H1 (cell line): ENCODE measurements around the gene SEMA3B. TPM values are rescaled to one million over a fixed set of nuclear protein-coding genes. Genes with fewer than 3 reads are reported as not detected.

Experiments
- CTCF ChIA-PET: fragments of 300-600 bp; sonication (Branson Sonifier 250); formaldehyde crosslinking; loops from one replicate; lab custom pipeline; 2021; ENCODE audit not compliant: partially characterized antibody; lab: Charles Lee
- POLR2A ChIA-PET: fragments of 300-600 bp; sonication (Branson Sonifier 250); formaldehyde crosslinking; loops from one replicate; lab custom pipeline; 2021; ENCODE audit warnings: inconsistent platforms; ENCODE audit not compliant: partially characterized antibody; lab: Charles Lee
- DNase-seq, 2 experiments: peaks; one replicate each; pipeline versions ENCODE4 v3.0.0 to v3.0.0-alpha.2; 2010 to 2022; ENCODE audit warnings: low spot score in 2 of 2, low read depth in 1 of 2, mixed read lengths in 1 of 2
- FAIRE-seq: peaks from 2 replicates; lab custom pipeline; 2011; peaks lifted over from hg19 to GRCh38; lab: Jason Lieb, UNC
- H2AFZ ChIP-seq: 2 replicates; pipeline ENCODE4 v1.8.1; 2012; ENCODE audit warnings: low read length, inconsistent platforms
- H2AK5ac ChIP-seq: 2 replicates; pipeline ENCODE4 v1.6.1; 2013; ENCODE audit warnings: low read depth, low read length
- H2BK120ac ChIP-seq: replicated peaks from 2 replicates; pipeline ENCODE3; 2013; ENCODE audit warnings: low read depth, low read length, inconsistent platforms
- H2BK12ac ChIP-seq: 2 replicates; pipeline ENCODE4 v1.6.1; 2013; ENCODE audit warnings: low read depth, low read length
- H2BK15ac ChIP-seq: 2 replicates; pipeline ENCODE4 v1.6.1; 2013; ENCODE audit warnings: low read length
- H2BK20ac ChIP-seq: 2 replicates; pipeline ENCODE4 v1.6.1; 2013; ENCODE audit warnings: low read length
- H2BK5ac ChIP-seq: 2 replicates; pipeline ENCODE4 v1.6.1; 2013; ENCODE audit warnings: low read depth, low read length
- H3K14ac ChIP-seq: 2 replicates; pipeline ENCODE4 v1.6.1; 2013; ENCODE audit warnings: inconsistent platforms; ENCODE audit not compliant: insufficient read length
- H3K18ac ChIP-seq: 2 replicates; pipeline ENCODE4 v1.6.1; 2013; ENCODE audit warnings: low read length; ENCODE audit errors: extremely low read depth
- H3K23ac ChIP-seq: 2 replicates; pipeline ENCODE4 v1.6.1; 2013; ENCODE audit warnings: inconsistent platforms; ENCODE audit not compliant: insufficient read length
- H3K23me2 ChIP-seq: 2 replicates; pipeline ENCODE4 v1.6.1; 2013; ENCODE audit warnings: low read depth, low read length
- H3K27ac ChIP-seq: 2 replicates; pipeline ENCODE4 v1.6.1; 2011; ENCODE audit warnings: low read depth, low read length, inconsistent platforms
- H3K27me3 ChIP-seq, 4 experiments: replicated peaks in 1 of 4; 1 replicate in 1 of 4; 2 replicates in 3 of 4; pipeline versions ENCODE4 v1.6.1 to v1.8.1; 2011 to 2013; ENCODE audit warnings: low read length in 3 of 4, mild to moderate bottlenecking in 3 of 4, inconsistent platforms in 2 of 4, mixed read lengths in 2 of 4, moderate library complexity in 1 of 4; ENCODE audit not compliant: control insufficient read depth in 3 of 4, insufficient read depth in 3 of 4; ENCODE audit errors: extremely low read depth in 1 of 4
- H3K36me3 ChIP-seq, 4 experiments: 2 replicates each; pipeline versions ENCODE4 v1.6.1 to v1.8.1; 2011 to 2013; ENCODE audit warnings: mild to moderate bottlenecking in 4 of 4, low read length in 3 of 4, moderate library complexity in 2 of 4, control low read depth in 1 of 4, inconsistent platforms in 1 of 4; ENCODE audit not compliant: insufficient read depth in 4 of 4, control insufficient read depth in 2 of 4
- H3K4ac ChIP-seq: replicated peaks from 2 replicates; pipeline ENCODE3; 2013; ENCODE audit warnings: low read length, low read depth, mixed read lengths, inconsistent platforms; ENCODE audit not compliant: insufficient read length
- H3K4me1 ChIP-seq, 4 experiments: replicated peaks in 1 of 4; 1 replicate in 1 of 4; 2 replicates in 3 of 4; pipeline versions ENCODE4 v1.6.1 to v1.8.1; 2011 to 2013; ENCODE audit warnings: low read length in 3 of 4, inconsistent platforms in 2 of 4, mixed read lengths in 1 of 4; ENCODE audit not compliant: insufficient read depth in 4 of 4, control insufficient read depth in 3 of 4
- H3K4me2 ChIP-seq, 2 experiments: 2 replicates each; pipeline versions ENCODE4 v1.6.1 to v1.8.1; 2011 to 2013; ENCODE audit warnings: low read depth in 2 of 2, low read length in 2 of 2, control low read depth in 1 of 2, inconsistent platforms in 1 of 2, mild to moderate bottlenecking in 1 of 2; ENCODE audit not compliant: insufficient read depth in 1 of 2
- H3K4me3 ChIP-seq, 4 experiments: fragments of 200-600, 300-600 bp in 1 of 4; sonication (generic), shearing (Covaris generic), sonication (Bioruptor Twin) in 1 of 4; 2 replicates each; pipeline versions ENCODE4 v1.5.1 to v1.8.1; 2011 to 2016; ENCODE audit warnings: low read length in 4 of 4, low read depth in 3 of 4, control low read depth in 2 of 4, inconsistent platforms in 2 of 4, mild to moderate bottlenecking in 2 of 4, mixed read lengths in 1 of 4, moderate library complexity in 1 of 4; ENCODE audit not compliant: insufficient read depth in 2 of 4; ENCODE audit errors: extremely low read depth in 1 of 4
- H3K56ac ChIP-seq: replicated peaks from 2 replicates; pipeline ENCODE3; 2013; ENCODE audit warnings: low read depth, mild to moderate bottlenecking, mixed read lengths, low read length, inconsistent platforms; ENCODE audit not compliant: insufficient read length
- H3K79me1 ChIP-seq: 2 replicates; pipeline ENCODE4 v1.6.1; 2013; ENCODE audit warnings: low read depth, low read length, control low read depth
- H3K79me2 ChIP-seq, 2 experiments: 2 replicates each; pipeline versions ENCODE4 v1.6.1 to v1.8.1; 2012 to 2013; ENCODE audit warnings: low read length in 2 of 2, mild to moderate bottlenecking in 2 of 2, inconsistent platforms in 1 of 2; ENCODE audit not compliant: insufficient read depth in 2 of 2, control insufficient read depth in 1 of 2
- H3K9ac ChIP-seq, 4 experiments: replicated peaks in 1 of 4; 1 replicate in 1 of 4; 2 replicates in 3 of 4; pipeline versions ENCODE4 v1.6.1 to v1.8.1; 2011 to 2013; ENCODE audit warnings: low read depth in 3 of 4, low read length in 3 of 4, control low read depth in 2 of 4, mild to moderate bottlenecking in 2 of 4, moderate library complexity in 2 of 4, inconsistent platforms in 1 of 4; ENCODE audit errors: extremely low read depth in 1 of 4
- H3K9me3 ChIP-seq, 2 experiments: 2 replicates each; pipeline versions ENCODE4 v1.6.1 to v1.8.1; 2012 to 2013; ENCODE audit warnings: mild to moderate bottlenecking in 2 of 2, moderate library complexity in 2 of 2, control low read depth in 1 of 2, inconsistent platforms in 1 of 2, low read depth in 1 of 2, low read length in 1 of 2, mixed read lengths in 1 of 2; ENCODE audit not compliant: insufficient read depth in 2 of 2
- H4K20me1 ChIP-seq, 2 experiments: replicated peaks in 1 of 2; 2 replicates each; pipeline versions ENCODE3 to v1.8.1; 2011 to 2013; ENCODE audit warnings: inconsistent platforms in 2 of 2, low read length in 2 of 2, mild to moderate bottlenecking in 1 of 2; ENCODE audit not compliant: insufficient read depth in 2 of 2, control insufficient read depth in 1 of 2
- H4K5ac ChIP-seq: 2 replicates; pipeline ENCODE4 v1.6.1; 2013; ENCODE audit warnings: low read length, low read depth, mixed read lengths, inconsistent platforms; ENCODE audit not compliant: insufficient read length
- H4K8ac ChIP-seq: 2 replicates; pipeline ENCODE4 v1.8.0; 2013; ENCODE audit warnings: mild to moderate bottlenecking, moderate library complexity, low read length, inconsistent platforms; ENCODE audit not compliant: insufficient read depth; ENCODE audit errors: extremely low read depth
- H4K91ac ChIP-seq: replicated peaks from 2 replicates; pipeline ENCODE3; 2013; ENCODE audit warnings: low read length, mixed read lengths, inconsistent platforms; ENCODE audit not compliant: insufficient read length
- BACH1 ChIP-seq: IDR thresholded peaks from 2 replicates; pipeline ENCODE4 v1.6.1; 2012; ENCODE audit warnings: low read length, improper control_type of control experiment
- CHD1 ChIP-seq: IDR thresholded peaks from 2 replicates; pipeline ENCODE4 v1.6.1; 2012; ENCODE audit warnings: low read depth, low read length, improper control_type of control experiment
- JUN ChIP-seq: IDR thresholded peaks from 2 replicates; pipeline ENCODE4 v1.6.1; 2011; ENCODE audit warnings: low read depth, mild to moderate bottlenecking, improper control_type of control experiment, low read length
- PHF8 ChIP-seq: fragments of 200-600 bp; sonication (generic); conservative IDR thresholded peaks from 2 replicates; pipeline ENCODE4 v1.7.1; 2012; ENCODE audit warnings: low read depth, mild to moderate bottlenecking, inconsistent platforms, low read length, moderate library complexity
- RAD21 ChIP-seq, 2 experiments: IDR thresholded peaks in 1 of 2; conservative IDR thresholded peaks in 1 of 2; 2 replicates each; pipeline ENCODE4 v1.6.1; 2011; ENCODE audit warnings: low read depth in 2 of 2, low read length in 2 of 2, improper control_type of control experiment in 1 of 2, inconsistent platforms in 1 of 2, mild to moderate bottlenecking in 1 of 2, moderate library complexity in 1 of 2
- RBBP5 ChIP-seq: IDR thresholded peaks from 2 replicates; pipeline ENCODE4 v1.7.1; 2012; ENCODE audit warnings: low read depth, mild to moderate bottlenecking, inconsistent platforms, low read length, moderate library complexity, borderline replicate concordance
- TCF12 ChIP-seq: IDR thresholded peaks from 2 replicates; pipeline ENCODE4 v1.6.1; 2011; ENCODE audit warnings: low read depth, mild to moderate bottlenecking, low read length
- WGBS, 2 experiments: shearing (Covaris generic) in 1 of 2; methylation state at CpG; one replicate each; pipeline versions ENCODE4 v1.1.6 to v1.1.7; 2013 to 2015; ENCODE audit warnings: low lambda C conversion rate in 2 of 2, mixed read lengths in 2 of 2, inconsistent platforms in 1 of 2, low coverage in 1 of 2, missing lambda C conversion rate in 1 of 2; ENCODE audit not compliant: insufficient replicate concordance in 2 of 2, insufficient coverage in 1 of 2, insufficient read length in 1 of 2; ENCODE audit errors: extremely low coverage in 1 of 2, missing lambda C conversion rate in 1 of 2; 5-methylcytosine and 5-hydroxymethylcytosine counted together
- polyA plus RNA-seq, 7 experiments: library from polyadenylated mRNA; depleted of rRNA in 3 of 7; stranded (reverse) in 5 of 7; unstranded in 2 of 7; fragments of >200 nt in 5 of 7; fragments of 200-250 nt in 2 of 7; gene quantifications; 1 replicate in 5 of 7; 2 replicates in 1 of 7; 4 replicates in 1 of 7; pipeline versions ENCODE4 v1.2.1 to v1.2.3, GENCODE V29; 2011 to 2013; ENCODE audit warnings: missing spikeins in 2 of 7, mixed read lengths in 2 of 7
- total RNA-seq: library from RNA; stranded (reverse); fragmentation: NEBNext Ultra II Directional; extraction: Animal tissue kit (Norgen Biotek cat#: 25700); gene quantifications from 2 replicates; pipeline ENCODE4 v1.2.1, GENCODE V29; 2021
- TF ChIP-seq, protein P1 (sequence below): IDR thresholded peaks from 2 replicates; pipeline ENCODE4 v1.6.1; 2012; ENCODE audit warnings: inconsistent platforms
- TF ChIP-seq, protein P2 (sequence below): IDR thresholded peaks from 2 replicates; pipeline ENCODE4 v1.6.1; 2011; ENCODE audit warnings: low read length, improper control_type of control experiment

SEMA3B gene
- total and polyA plus RNA-seq, 2 of the 8 experiments (the other 6 are each of a cell fraction or from before 2014, with no cell fraction given) = 3.0 to 4.7 TPM

DNA sequence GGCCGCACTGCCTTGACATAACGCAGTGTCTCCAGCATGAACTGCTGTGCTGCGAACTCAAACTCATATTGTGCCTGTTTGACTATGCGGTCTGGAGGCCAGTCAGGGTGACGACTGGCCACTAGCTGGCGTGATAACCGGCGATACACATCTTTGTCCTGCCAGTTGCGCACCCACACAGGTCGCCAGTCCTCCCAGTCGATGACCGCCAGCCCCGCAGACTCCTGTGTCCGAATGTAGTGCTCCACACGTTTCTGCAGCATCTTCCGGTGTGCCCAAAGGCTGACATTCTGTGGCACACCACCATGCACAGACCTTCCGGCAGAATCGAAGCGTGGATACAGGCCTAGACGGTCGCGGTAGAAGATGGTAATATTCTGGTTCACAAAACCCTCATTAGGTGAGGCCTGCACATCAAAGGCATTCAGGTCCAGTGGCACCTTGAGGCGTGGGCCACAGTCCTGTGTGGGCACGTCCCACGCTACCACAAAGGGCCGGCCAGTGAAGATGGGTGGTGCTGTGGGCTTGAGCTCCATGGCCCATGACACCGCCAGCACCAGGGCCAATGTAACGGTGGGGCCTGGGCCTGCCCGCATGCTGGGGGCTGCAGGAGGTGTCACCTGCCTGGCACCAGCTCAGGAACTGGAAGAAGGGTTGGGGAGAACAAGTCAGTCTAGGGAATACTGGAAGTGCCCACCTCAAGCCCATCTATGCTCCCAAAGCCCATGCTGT lies 51.1 kb downstream of the SEMA3B start:
- Histone ChIP-seq H3K56ac (no peak overlapping the region), H4K5ac (no peak overlapping the region), H3K4me1 (peaks cover 0 to 35% (median 19%) of the 10 kb centered on the region in 4 experiments; a peak in 6 of 7 replicates), H3K9me3 (no peaks in the 10 kb centered on the region), H3K79me1 (peaks cover 20% of the 10 kb centered on the region), H2BK120ac (no peak overlapping the region), H3K18ac (no peak overlapping the region), H2AK5ac (peak overlapping the region; percentile 32; the same call in 1 of the 2 replicates), H3K27ac (peak overlapping the region; percentile 72; the same call in 1 of the 2 replicates), H3K4me3 (peak overlapping the region; percentile 89 to 96 (median 94)), H3K14ac (no peak overlapping the region), H4K20me1 (peaks cover 19 to 35% of the 10 kb centered on the region in 2 experiments), H3K23me2 (peaks cover 17% of the 10 kb centered on the region), H3K36me3 (peaks cover 16 to 34% (median 28%) of the 10 kb centered on the region in 4 experiments), H3K9ac (peak overlapping the region; percentile 86 to 100 (median 94)), H2BK15ac (peak overlapping the region; percentile 31), H2BK20ac (no peak overlapping the region), H4K91ac (peak overlapping the region; percentile 1), H3K4ac (peak overlapping the region; percentile 6), H3K79me2 (peaks cover 0 to 25% of the 10 kb centered on the region in 2 experiments; a peak in 3 of 4 replicates), H3K23ac (no peak overlapping the region), H4K8ac (no peak overlapping the region), H2AFZ (no peak overlapping the region), H2BK5ac (peak overlapping the region; percentile 62), H3K4me2 (peak overlapping the region; percentile 97), H2BK12ac (no peak overlapping the region), H3K27me3 (no peaks in the 10 kb centered on the region)
- WGBS, 2 experiments = 94% methylated on average over 29 of the region's 29 CpGs; no CpG with 5 or more reads in 1 of the 2 experiments
- DNase-seq (no peak), FAIRE-seq (no peak)
- ChIA-PET POLR2A (interaction anchor here (0.7 to 12.6 kb wide), 14 partner anchors 10 to 161 kb away, joined by 3 to 149 read pairs (median 5); partner anchors contain the start of genes HYAL1, HYAL3, LSMEM2 and NAA80), CTCF (interaction anchor here (0.6 to 5.6 kb wide), 13 partner anchors 13 to 628 kb away, joined by 3 to 60 read pairs (median 5); partner anchors contain the start of genes HYAL1, HYAL3 and NAA80)
- TF ChIP-seq RBBP5 = no peak
- no peak for TF ChIP-seq TCF12
- TF ChIP-seq CHD1 = no peak
- TF ChIP-seq, protein P1, sequence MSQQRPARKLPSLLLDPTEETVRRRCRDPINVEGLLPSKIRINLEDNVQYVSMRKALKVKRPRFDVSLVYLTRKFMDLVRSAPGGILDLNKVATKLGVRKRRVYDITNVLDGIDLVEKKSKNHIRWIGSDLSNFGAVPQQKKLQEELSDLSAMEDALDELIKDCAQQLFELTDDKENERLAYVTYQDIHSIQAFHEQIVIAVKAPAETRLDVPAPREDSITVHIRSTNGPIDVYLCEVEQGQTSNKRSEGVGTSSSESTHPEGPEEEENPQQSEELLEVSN = no peak
- TF ChIP-seq JUN = no peak
- TF ChIP-seq RAD21 (IDR thresholded peaks at IDR 0.05 in 1 of 2, conservative IDR thresholded peaks at IDR 0.05 in 1 of 2; ENCODE audit: low read depth in 2 of 2, low read length in 2 of 2) = no peak
- TF ChIP-seq PHF8 = no peak
- TF ChIP-seq BACH1 = no peak
- TF ChIP-seq, protein P2, sequence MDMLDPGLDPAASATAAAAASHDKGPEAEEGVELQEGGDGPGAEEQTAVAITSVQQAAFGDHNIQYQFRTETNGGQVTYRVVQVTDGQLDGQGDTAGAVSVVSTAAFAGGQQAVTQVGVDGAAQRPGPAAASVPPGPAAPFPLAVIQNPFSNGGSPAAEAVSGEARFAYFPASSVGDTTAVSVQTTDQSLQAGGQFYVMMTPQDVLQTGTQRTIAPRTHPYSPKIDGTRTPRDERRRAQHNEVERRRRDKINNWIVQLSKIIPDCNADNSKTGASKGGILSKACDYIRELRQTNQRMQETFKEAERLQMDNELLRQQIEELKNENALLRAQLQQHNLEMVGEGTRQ = no peak
